HEK293 (cell line): ENCODE measurements around the gene FGF19.
A peak's percentile ranks its signal among the peaks of the same experiment; 100 is the strongest.

Source experiments
- CTCF ChIA-PET: fragments of 350-600 bp; formaldehyde crosslinking; extraction: SDS; loops from one replicate; lab custom pipeline; 2021; ENCODE audit warnings: antibody characterized with exemption; lab: Yijun Ruan, JAX
- POLR2A ChIA-PET: fragments of 300-600 bp; formaldehyde crosslinking; extraction: SDS; loops from one replicate; lab custom pipeline; 2020; ENCODE audit warnings: antibody characterized with exemption, inconsistent platforms; lab: Yijun Ruan, JAX
- H3K27ac ChIP-seq: fragments of 200-500 bp; sonication (Bioruptor generic); 2 replicates; pipeline ENCODE4 v1.5.1; 2014; ENCODE audit warnings: low read depth, low read length, control low read depth, inconsistent platforms; ENCODE audit errors: extremely low read depth
- H3K36me3 ChIP-seq, 2 experiments: fragments of 200-500 bp in 1 of 2; sonication (Bioruptor generic) in 1 of 2; 1 replicate in 1 of 2; 2 replicates in 1 of 2; pipeline ENCODE4 v1.5.1; 2014 to 2017; ENCODE audit warnings: inconsistent platforms in 2 of 2, low read length in 2 of 2; ENCODE audit not compliant: control insufficient read depth in 2 of 2, insufficient read depth in 1 of 2
- H3K4me1 ChIP-seq: fragments of 200-500 bp; sonication (Bioruptor generic); 2 replicates; pipeline ENCODE4 v1.5.1; 2014; ENCODE audit warnings: mild to moderate bottlenecking, low read length, inconsistent platforms; ENCODE audit not compliant: control insufficient read depth, insufficient read depth
- H3K4me3 ChIP-seq: 2 replicates; pipeline ENCODE4 v1.5.1; 2011; ENCODE audit warnings: low read depth, mild to moderate bottlenecking, control low read depth, low read length, moderate library complexity
- H3K9me3 ChIP-seq: fragments of 200-500 bp; sonication (Bioruptor generic); 2 replicates; pipeline ENCODE4 v1.5.1; 2014; ENCODE audit warnings: low read depth, low read length, inconsistent platforms; ENCODE audit not compliant: control insufficient read depth, insufficient read depth
- GLIS1 ChIP-seq: fragments of 450-650 bp; formaldehyde crosslinking; IDR thresholded peaks from 2 replicates; pipeline ENCODE4 v1.5.1; 2016; ENCODE audit warnings: missing biosample characterization, missing genetic modification characterization
- HOXA7 ChIP-seq: sonication (generic); formaldehyde crosslinking; IDR thresholded peaks from 2 replicates; pipeline ENCODE4 v1.8.1; 2022; ENCODE audit warnings: missing genetic modification reagents, borderline replicate concordance
- HOXD13 ChIP-seq: sonication (generic); formaldehyde crosslinking; IDR thresholded peaks from 2 replicates; pipeline ENCODE4 v1.8.0; 2022; ENCODE audit warnings: missing genetic modification reagents, borderline replicate concordance
- KLF1 ChIP-seq: fragments of 450-650 bp; formaldehyde crosslinking; IDR thresholded peaks from 2 replicates; pipeline ENCODE4 v1.5.1; 2016; ENCODE audit warnings: missing biosample characterization, missing genetic modification characterization
- ZBTB11 ChIP-seq: fragments of 450-650 bp; formaldehyde crosslinking; conservative IDR thresholded peaks from 2 replicates; pipeline ENCODE4 v1.5.1; 2016; ENCODE audit warnings: low read depth, missing biosample characterization, missing genetic modification characterization
- ZBTB17 ChIP-seq: fragments of 450-650 bp; formaldehyde crosslinking; IDR thresholded peaks from 2 replicates; pipeline ENCODE4 v1.5.1; 2016; ENCODE audit warnings: missing biosample characterization, missing genetic modification characterization
- ZBTB8A ChIP-seq: fragments of 450-650 bp; formaldehyde crosslinking; IDR thresholded peaks from 2 replicates; pipeline ENCODE4 v1.5.1; 2016; ENCODE audit warnings: missing biosample characterization, missing genetic modification characterization
- ZIC2 ChIP-seq: fragments of 450-650 bp; formaldehyde crosslinking; IDR thresholded peaks from 2 replicates; pipeline ENCODE4 v1.5.1; 2016; ENCODE audit warnings: missing biosample characterization, missing genetic modification characterization
- ZNF184 ChIP-seq: fragments of 450-650 bp; IDR thresholded peaks from 2 replicates; pipeline ENCODE4 v1.5.1; 2018; ENCODE audit warnings: missing biosample characterization, mild to moderate bottlenecking, missing genetic modification characterization
- ZNF311 ChIP-seq: fragments of 450-650 bp; formaldehyde crosslinking; IDR thresholded peaks from 2 replicates; pipeline ENCODE4 v1.5.1; 2017; ENCODE audit warnings: missing biosample characterization, missing genetic modification characterization, borderline replicate concordance
- ZNF324 ChIP-seq: fragments of 450-650 bp; formaldehyde crosslinking; IDR thresholded peaks from 2 replicates; pipeline ENCODE4 v1.5.1; 2016; ENCODE audit warnings: missing biosample characterization, missing genetic modification characterization
- ZNF341 ChIP-seq: fragments of 450-650 bp; formaldehyde crosslinking; IDR thresholded peaks from 2 replicates; pipeline ENCODE4; 2016; ENCODE audit warnings: low read depth, missing biosample characterization, missing genetic modification characterization
- ZNF362 ChIP-seq: fragments of 450-650 bp; formaldehyde crosslinking; IDR thresholded peaks from 2 replicates; pipeline ENCODE4 v1.5.1; 2016; ENCODE audit warnings: missing biosample characterization, missing genetic modification characterization
- ZNF366 ChIP-seq: fragments of 450-650 bp; formaldehyde crosslinking; conservative IDR thresholded peaks from 2 replicates; pipeline ENCODE4 v1.5.1; 2016; ENCODE audit warnings: missing biosample characterization, missing genetic modification characterization
- ZNF423 ChIP-seq: fragments of 450-650 bp; formaldehyde crosslinking; IDR thresholded peaks from 2 replicates; pipeline ENCODE4 v1.5.1; 2016; ENCODE audit warnings: missing biosample characterization, missing genetic modification characterization
- ZNF473 ChIP-seq: fragments of 450-650 bp; formaldehyde crosslinking; IDR thresholded peaks from 2 replicates; pipeline ENCODE4 v1.5.1; 2017; ENCODE audit warnings: missing biosample characterization, missing genetic modification characterization
- ZNF488 ChIP-seq: fragments of 450-650 bp; formaldehyde crosslinking; IDR thresholded peaks from 2 replicates; pipeline ENCODE4 v1.5.1; 2016; ENCODE audit warnings: missing biosample characterization, missing genetic modification characterization
- ZNF510 ChIP-seq: fragments of 450-650 bp; formaldehyde crosslinking; IDR thresholded peaks from 2 replicates; pipeline ENCODE4 v1.5.1; 2018; ENCODE audit warnings: mild to moderate bottlenecking, missing genetic modification characterization, missing biosample characterization; ENCODE audit not compliant: insufficient replicate concordance
- ZNF530 ChIP-seq: fragments of 450-650 bp; formaldehyde crosslinking; IDR thresholded peaks from 2 replicates; pipeline ENCODE4 v1.5.1; 2016; ENCODE audit warnings: low read depth, missing biosample characterization, missing genetic modification characterization
- ZNF549 ChIP-seq: fragments of 450-650 bp; IDR thresholded peaks from 2 replicates; pipeline ENCODE4 v1.5.1; 2018; ENCODE audit warnings: missing biosample characterization, missing genetic modification characterization, mild to moderate bottlenecking, inconsistent platforms, moderate library complexity
- ZNF621 ChIP-seq: fragments of 450-650 bp; formaldehyde crosslinking; IDR thresholded peaks from 2 replicates; pipeline ENCODE4 v1.5.1; 2017; ENCODE audit warnings: missing biosample characterization, missing genetic modification characterization
- ZNF629 ChIP-seq: fragments of 450-650 bp; formaldehyde crosslinking; IDR thresholded peaks from 2 replicates; pipeline ENCODE4 v1.5.1; 2017; ENCODE audit warnings: missing biosample characterization, missing genetic modification characterization
- ZNF654 ChIP-seq: fragments of 450-650 bp; formaldehyde crosslinking; IDR thresholded peaks from 2 replicates; pipeline ENCODE4 v1.5.1; 2016; ENCODE audit warnings: low read depth, missing biosample characterization, missing genetic modification characterization
- ZNF664 ChIP-seq: fragments of 450-650 bp; formaldehyde crosslinking; IDR thresholded peaks from 2 replicates; pipeline ENCODE4 v1.5.1; 2016; ENCODE audit warnings: missing biosample characterization, missing genetic modification characterization
- ZNF785 ChIP-seq: fragments of 450-650 bp; formaldehyde crosslinking; IDR thresholded peaks from 2 replicates; pipeline ENCODE4 v1.5.1; 2016; ENCODE audit warnings: missing biosample characterization, missing genetic modification characterization
- ZSCAN30 ChIP-seq: fragments of 450-650 bp; IDR thresholded peaks from 2 replicates; pipeline ENCODE4 v1.5.1; 2018; ENCODE audit warnings: missing biosample characterization, mild to moderate bottlenecking, missing genetic modification characterization, moderate library complexity
- TF ChIP-seq, protein P1 (sequence below): fragments of 450-650 bp; formaldehyde crosslinking; IDR thresholded peaks from 2 replicates; pipeline ENCODE4 v1.5.1; 2016; ENCODE audit warnings: missing biosample characterization, missing genetic modification characterization
- TF ChIP-seq, protein P2 (sequence below): fragments of 450-650 bp; IDR thresholded peaks from 2 replicates; pipeline ENCODE4 v1.5.1; 2018; ENCODE audit warnings: missing biosample characterization, missing genetic modification characterization
- TF ChIP-seq, protein P3 (sequence below): fragments of 450-650 bp; formaldehyde crosslinking; optimal IDR thresholded peaks from 2 replicates; pipeline ENCODE3; 2016; ENCODE audit warnings: missing biosample characterization, mild to moderate bottlenecking, missing genetic modification characterization

Gene FGF19

GRCh38 chr11:69718147-69718546 lies 14.3 kb upstream of the FGF19 start:
- ChIA-PET POLR2A (no interaction called here), CTCF (interaction anchor here (0.6 to 3.3 kb wide), 19 partner anchors 9 to 478 kb away, joined by 3 to 14 read pairs (median 4); no protein-coding TSS in a partner anchor)
- no peak overlapping the region for H3K27ac ChIP-seq
- no peak overlapping the region for H3K4me3 ChIP-seq
- no peaks in the 10 kb centered on the region for H3K4me1 ChIP-seq
- no peaks in the 10 kb centered on the region for H3K9me3 ChIP-seq
- no peaks in the 10 kb centered on the region for H3K36me3 ChIP-seq
- TF ChIP-seq ZNF621 (tag by site-specific recombination) = no peak
- 0 out of 2 replicates have a peak, but pooled peaks have one; percentile 17 for TF ChIP-seq ZBTB8A (tag by site-specific recombination)
- TF ChIP-seq ZNF362 = no peak
- 0 out of 2 replicates have a peak, but pooled peaks have one; percentile 44 for TF ChIP-seq ZSCAN30 (tag by site-specific recombination)
- peak; percentile 21; the same call in 1 of the 2 replicates for TF ChIP-seq GLIS1 (tag by site-specific recombination)
- no peak for TF ChIP-seq ZNF311 (tag by site-specific recombination)
- no peak for TF ChIP-seq ZNF664 (tag by site-specific recombination)
- TF ChIP-seq ZNF488 (tag by site-specific recombination) = no peak
- no peak for TF ChIP-seq ZNF366 (tag by site-specific recombination)
- TF ChIP-seq, protein P1, sequence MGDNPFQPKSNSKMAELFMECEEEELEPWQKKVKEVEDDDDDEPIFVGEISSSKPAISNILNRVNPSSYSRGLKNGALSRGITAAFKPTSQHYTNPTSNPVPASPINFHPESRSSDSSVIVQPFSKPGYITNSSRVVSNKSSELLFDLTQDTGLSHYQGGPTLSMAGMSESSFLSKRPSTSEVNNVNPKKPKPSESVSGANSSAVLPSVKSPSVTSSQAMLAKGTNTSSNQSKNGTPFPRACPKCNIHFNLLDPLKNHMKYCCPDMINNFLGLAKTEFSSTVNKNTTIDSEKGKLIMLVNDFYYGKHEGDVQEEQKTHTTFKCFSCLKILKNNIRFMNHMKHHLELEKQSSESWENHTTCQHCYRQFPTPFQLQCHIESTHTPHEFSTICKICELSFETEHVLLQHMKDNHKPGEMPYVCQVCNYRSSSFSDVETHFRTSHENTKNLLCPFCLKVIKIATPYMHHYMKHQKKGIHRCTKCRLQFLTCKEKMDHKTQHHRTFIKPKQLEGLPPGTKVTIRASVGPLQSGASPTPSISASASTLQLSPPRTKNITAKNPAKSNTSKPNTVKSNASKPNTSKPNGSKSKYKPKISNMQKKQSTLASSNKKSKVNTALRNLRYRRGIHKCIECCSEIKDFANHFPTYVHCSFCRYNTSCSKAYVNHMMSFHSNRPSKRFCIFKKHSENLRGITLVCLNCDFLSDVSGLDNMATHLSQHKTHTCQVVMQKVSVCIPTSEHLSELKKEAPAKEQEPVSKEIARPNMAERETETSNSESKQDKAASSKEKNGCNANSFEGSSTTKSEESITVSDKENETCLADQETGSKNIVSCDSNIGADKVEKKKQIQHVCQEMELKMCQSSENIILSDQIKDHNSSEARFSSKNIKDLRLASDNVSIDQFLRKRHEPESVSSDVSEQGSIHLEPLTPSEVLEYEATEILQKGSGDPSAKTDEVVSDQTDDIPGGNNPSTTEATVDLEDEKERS (tag by site-specific recombination) = no peak
- TF ChIP-seq HOXD13 = no peak
- 0 out of 2 replicates have a peak, but pooled peaks have one; percentile 27 for TF ChIP-seq ZNF785
- TF ChIP-seq ZNF341 = peak; percentile 60; the same call in 1 of the 2 replicates
- TF ChIP-seq, protein P2, sequence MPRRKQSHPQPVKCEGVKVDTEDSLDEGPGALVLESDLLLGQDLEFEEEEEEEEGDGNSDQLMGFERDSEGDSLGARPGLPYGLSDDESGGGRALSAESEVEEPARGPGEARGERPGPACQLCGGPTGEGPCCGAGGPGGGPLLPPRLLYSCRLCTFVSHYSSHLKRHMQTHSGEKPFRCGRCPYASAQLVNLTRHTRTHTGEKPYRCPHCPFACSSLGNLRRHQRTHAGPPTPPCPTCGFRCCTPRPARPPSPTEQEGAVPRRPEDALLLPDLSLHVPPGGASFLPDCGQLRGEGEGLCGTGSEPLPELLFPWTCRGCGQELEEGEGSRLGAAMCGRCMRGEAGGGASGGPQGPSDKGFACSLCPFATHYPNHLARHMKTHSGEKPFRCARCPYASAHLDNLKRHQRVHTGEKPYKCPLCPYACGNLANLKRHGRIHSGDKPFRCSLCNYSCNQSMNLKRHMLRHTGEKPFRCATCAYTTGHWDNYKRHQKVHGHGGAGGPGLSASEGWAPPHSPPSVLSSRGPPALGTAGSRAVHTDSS (tag by site-specific recombination) = no peak
- TF ChIP-seq ZBTB11 (tag by site-specific recombination) = no peak
- no peak for TF ChIP-seq ZNF324 (tag by site-specific recombination)
- TF ChIP-seq, protein P3, sequence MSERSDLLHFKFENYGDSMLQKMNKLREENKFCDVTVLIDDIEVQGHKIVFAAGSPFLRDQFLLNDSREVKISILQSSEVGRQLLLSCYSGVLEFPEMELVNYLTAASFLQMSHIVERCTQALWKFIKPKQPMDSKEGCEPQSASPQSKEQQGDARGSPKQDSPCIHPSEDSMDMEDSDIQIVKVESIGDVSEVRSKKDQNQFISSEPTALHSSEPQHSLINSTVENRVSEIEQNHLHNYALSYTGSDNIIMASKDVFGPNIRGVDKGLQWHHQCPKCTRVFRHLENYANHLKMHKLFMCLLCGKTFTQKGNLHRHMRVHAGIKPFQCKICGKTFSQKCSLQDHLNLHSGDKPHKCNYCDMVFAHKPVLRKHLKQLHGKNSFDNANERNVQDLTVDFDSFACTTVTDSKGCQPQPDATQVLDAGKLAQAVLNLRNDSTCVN = no peak
- no peak for TF ChIP-seq ZNF184 (tag by site-specific recombination)
- TF ChIP-seq ZNF423 (tag by site-specific recombination) = peak; percentile 75
- TF ChIP-seq ZNF473 = no peak
- peak; percentile 48 for TF ChIP-seq KLF1 (tag by site-specific recombination)
- no peak for TF ChIP-seq ZNF629
- TF ChIP-seq ZNF510 (tag by site-specific recombination) = no peak
- TF ChIP-seq ZBTB17 = peak; percentile 66
- TF ChIP-seq ZIC2 (tag by site-specific recombination) = peak; percentile 89
- TF ChIP-seq ZNF654 = peak; percentile 47
- TF ChIP-seq ZNF530 (tag by site-specific recombination) = no peak
- no peak for TF ChIP-seq ZNF549 (tag by site-specific recombination)
- no peak for TF ChIP-seq HOXA7 (CRISPR knock-in tag)
